ENCODE measurements around the gene MBD1.
A peak's percentile ranks its signal among the peaks of the same experiment; 100 is the strongest.
"Not testable (repeated sequence)": the region's sequence is repeated elsewhere in the genome, so short reads cannot be mapped to it uniquely, and the experiment has no call there.

The MBD1 gene

GRCh38 chr18:50293039-50293438 lies 11.7 kb upstream of the MBD1 start:
- DNase-seq, result no peak

GRCh38 chr18:50289108-50289443 lies 7.8 kb upstream of the MBD1 start:
- DNase-seq, result peak; percentile 54 to 80

GRCh38 chr18:50288348-50289107 lies 7.2 kb upstream of the MBD1 start:
- DNase-seq, result not testable (repeated sequence)

DNA sequence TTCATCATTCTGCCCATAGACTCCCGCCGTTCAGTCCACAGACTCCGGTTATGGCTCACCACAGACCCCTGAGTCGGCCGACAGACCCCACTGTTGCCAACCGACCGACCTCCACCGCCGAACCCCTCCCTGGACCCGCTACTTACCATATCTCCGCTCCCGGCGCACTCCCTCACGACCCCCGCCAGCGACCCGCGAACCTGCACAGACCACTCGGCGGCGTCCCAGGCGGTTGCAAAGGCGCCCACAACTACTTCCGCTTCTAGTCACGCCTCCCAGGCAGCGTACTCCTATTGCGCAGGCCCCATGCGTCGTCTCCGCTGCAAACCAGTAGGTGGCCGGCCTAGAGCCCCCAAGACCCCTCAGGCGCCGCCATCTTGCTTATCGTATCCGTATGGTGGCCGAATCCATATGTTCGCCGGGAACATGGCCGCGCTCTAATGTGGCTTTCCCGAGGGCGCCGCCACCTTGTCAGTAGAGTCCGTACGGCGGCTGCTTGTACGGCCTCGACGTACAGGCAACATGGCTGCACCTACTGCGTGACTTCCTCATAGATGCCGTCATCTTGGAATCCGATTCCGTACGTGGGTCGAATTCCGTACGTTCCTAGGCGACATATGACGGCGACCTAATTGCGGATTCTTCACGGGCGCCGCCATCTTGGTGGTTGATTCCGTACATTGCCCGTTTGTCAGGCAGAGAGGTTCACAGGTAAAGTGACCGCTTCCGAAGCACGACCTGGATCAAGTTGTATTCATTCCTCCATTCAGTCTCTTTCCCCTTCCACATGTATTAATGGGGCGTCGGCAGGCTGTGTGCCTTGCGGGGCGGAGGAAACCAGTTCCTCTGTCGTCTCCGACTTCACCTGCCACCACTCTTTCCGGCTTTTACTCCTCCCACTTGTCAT lies 6.4 kb upstream of the MBD1 start, which contains the start of gene CXXC1:
TSS of gene CXXC1 (minus strand) at position 252 of the 907 bp plus-strand sequence. CDS start at position 149, 103 bp downstream.
- DNase-seq, result peak; percentile 99

DNA sequence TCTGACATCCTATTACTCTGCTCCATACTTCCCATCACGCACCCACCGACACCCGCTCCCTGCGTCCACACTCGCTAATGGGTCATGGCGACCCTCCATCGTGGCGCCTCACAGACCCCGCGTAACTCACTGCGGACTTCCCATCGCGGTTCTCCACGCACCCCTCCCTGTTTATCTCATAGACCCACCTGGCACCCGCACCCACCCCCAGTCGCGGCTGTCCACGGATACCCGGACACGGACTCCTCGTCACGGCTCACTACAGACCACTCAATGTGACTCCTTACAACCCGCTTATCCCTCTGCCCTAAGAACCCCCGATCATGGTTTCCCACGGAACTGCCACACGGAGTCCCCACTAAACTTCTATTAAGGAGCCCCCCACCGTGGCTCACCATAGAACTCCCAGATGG lies 5.7 kb upstream of the MBD1 start:
- no peak for DNase-seq

DNA sequence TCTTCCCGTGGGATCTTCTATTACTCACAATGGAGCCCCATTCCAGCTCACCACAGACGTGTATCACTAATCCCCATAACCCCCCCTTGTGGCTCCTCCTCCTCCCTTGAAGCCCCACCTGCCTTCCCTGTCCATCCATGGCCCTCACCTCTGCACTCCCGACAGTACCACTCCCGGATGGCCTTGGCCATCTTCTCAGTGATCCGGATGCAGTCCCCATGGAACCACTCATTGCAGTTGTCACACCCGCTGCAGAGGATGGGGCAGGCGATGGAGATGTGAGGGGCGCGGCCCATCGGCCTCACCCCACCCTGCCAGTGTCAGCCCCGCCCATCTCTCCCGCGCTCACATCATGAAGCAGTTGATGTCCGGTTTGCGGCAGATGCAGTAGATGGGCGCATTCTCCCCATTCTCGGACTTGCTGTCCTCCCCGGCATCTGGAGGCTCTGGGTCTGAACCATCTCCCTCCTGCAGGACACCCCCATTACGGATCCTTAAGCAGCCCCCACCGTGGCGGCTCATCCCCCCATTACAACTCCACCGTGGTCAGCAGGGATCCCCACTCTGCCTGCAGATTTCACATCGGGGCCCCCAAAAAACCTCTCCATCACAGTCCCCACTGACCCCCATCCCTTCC lies 5.2 kb upstream of the MBD1 start:
- no peak for DNase-seq

GRCh38 chr18:50285631-50286321 lies 4.5 kb upstream of the MBD1 start:
- DNase-seq, result no peak

DNA sequence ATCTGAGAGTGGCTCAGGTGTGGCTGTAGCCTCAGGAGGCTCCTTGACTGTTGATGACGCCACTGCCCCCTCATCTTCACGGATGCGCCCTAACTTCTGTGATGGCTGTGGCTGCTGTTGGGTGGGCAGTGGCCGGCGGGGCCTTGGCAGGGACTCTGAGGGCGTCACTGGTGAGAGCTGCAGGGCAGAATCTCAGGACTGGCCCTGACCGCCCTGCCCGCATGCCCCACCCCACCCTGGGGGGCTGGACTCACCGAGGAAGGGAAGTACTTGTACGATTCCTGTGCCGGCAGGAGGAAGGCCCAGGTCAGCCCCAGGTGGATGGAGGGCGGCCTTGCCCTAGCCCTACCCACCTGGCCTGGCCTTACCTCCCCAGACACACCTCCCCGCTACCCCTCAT lies 3.7 kb upstream of the MBD1 start:
- DNase-seq, result no peak

DNA sequence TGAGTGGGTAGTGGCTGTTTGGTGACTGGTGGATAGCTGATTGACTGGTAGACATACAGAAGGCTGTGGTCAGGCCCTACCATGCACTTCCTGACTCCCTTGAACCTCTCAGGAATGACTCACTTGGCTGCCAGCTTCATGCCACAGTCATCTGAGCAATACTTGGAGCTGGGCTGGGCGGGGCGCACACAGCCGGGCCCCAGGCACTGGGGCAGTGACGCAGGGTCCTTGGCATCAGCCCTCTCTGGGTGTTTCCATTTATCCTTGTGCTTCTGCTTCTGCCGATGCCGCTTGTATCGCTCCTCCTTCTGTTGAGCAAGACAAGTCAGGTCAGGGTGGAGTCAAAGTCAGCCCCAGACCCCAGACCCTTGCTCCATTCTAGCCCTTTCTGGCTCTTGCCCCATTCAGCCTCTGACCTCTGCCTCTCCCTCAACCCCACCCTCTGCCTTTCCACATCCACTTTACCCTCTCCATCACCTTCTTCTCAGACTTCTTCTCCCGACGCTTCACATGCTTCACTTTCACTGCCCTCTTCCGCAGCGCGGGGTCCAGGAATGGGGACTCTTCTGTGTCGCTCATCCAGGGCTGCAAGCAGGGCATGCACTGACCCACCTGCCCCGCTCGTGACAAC lies 3.0 kb upstream of the MBD1 start:
- DNase-seq, result peak; percentile 15 to 46

- peak in 1 of 2 donors; percentile 8 for DNase-seq
Observed at GRCh38 chr18:50283469-50284209, 2.3 kb upstream of the MBD1 start.

- no peak for DNase-seq
Observed at GRCh38 chr18:50282521-50283335, 1.4 kb upstream of the MBD1 start.

GRCh38 chr18:50281972-50282520 lies 723 bp upstream of the MBD1 start:
- no peak for DNase-seq

- DNase-seq, result no peak
Observed at GRCh38 chr18:50280707-50281294, 522 bp downstream of the MBD1 start.

- no peak for DNase-seq
Observed at GRCh38 chr18:50279752-50280151, 1.6 kb downstream of the MBD1 start.

GRCh38 chr18:50277942-50278341 lies 3.4 kb downstream of the MBD1 start:
- no peak for DNase-seq

DNA sequence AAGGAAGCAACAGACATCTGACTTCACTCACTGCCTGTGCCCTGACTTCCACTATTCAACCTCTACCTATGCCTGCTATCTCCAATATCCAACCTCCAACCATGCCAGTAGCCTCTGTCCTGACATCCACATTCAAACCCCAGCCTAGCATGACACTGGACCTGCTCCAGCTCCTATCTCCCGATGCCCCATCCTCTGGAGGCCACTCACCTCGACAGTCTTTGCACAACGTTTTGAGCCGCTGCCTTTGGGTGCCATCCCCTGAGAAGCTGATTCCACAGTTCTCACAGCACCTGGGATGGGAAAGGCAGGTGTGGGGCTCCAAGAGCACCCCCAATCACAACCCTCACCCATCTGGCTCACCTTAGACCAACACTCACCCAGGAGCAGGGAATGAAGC lies 4.9 kb downstream of the MBD1 start:
- no peak for DNase-seq

DNA sequence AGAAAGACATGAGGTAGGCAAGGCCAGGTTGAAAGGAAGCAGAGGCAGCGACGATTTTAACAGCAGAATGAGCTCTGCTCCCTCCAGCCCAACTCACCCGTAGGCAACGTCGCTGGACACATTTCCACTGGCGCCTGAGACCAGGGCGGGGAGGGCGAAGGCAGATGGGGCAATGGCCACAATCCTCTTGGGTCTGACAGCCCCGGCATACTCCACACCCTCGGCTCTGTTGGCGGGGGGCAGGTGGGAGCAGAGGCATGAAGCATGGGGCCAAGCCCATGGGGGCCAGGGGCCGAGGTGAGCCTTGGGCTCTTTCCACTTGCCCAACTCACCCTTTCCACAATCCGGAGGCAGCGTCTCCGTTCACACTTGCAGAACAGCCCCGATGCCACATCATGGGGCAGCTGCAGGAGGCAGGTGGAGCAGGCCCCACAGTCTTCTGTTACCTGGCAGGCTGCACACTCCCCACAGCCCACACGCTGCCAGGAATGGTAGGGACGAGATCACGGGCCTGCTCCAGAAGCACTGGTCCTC lies 5.8 kb downstream of the MBD1 start:
- no peak for DNase-seq

DNA sequence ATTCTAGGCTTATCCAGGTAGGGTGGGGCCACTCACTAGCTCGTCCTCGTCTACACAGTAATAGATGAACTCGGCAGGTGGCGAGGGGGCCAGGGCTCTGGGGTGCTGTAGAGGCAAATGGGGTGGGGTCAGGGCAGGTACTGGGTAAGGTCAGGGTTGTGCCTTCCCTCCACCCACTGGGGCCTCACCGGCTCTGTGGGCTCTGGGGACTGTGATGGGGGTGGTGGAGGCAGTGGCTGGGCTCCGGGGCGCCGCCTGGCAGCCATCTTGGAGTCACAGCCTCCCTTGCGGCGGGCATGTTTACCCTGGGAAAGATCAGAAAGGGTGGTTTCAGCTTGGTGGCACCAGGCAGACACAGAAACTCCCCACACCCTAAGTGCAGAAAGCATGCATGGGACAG lies 6.4 kb downstream of the MBD1 start:
- no peak for DNase-seq

DNA sequence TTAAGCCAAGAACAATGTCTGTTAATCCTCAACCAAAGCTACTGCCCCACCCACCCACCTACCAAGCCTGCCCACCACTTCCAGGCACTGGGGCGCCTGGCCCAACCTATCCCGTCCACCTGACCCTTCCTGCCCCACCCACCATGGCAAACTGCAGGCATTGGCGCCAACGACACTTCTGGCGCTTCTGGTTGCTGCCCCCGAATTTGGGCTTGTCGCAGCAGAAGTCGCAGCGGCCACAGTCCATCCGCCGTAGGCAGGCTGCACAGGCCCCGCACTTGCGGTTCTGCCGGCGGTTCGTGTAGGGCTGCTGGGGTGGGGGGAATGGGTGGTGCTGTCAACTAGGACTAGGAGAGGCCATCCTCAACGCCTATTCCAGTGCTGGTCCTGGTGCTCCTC lies 7.3 kb downstream of the MBD1 start:
- DNase-seq, result no peak
